Measurements from ENCODE around the gene HTR2A.

HTR2A gene

GRCh38 chr13:46899801-46900200 lies 2.9 kb upstream of the HTR2A start:
- DNase-seq (ENCODE audit: low read depth) = no peak
- TF ChIP-seq CTCF (IDR thresholded peaks at IDR 0.05; ENCODE audit: low read depth, low read length, missing control alignments) = no peak

GRCh38 chr13:46895381-46895780 lies 1.5 kb downstream of the HTR2A start:
- no peak for TF ChIP-seq CTCF (IDR thresholded peaks at IDR 0.05; ENCODE audit: low read depth, low read length, missing control alignments)
- no peak for DNase-seq (ENCODE audit: low read depth)
- no peak overlapping the region for H3K4me3 ChIP-seq (ENCODE audit: low read depth, low read length)

More at GRCh38 chr13:46899801-46900200, 2.9 kb upstream of the HTR2A start:
- H3K4me3 ChIP-seq (ENCODE audit: low read depth, low read length) = no peak overlapping the region

- DNase-seq (ENCODE audit: low read depth) = no peak
- TF ChIP-seq CTCF (IDR thresholded peaks at IDR 0.05; ENCODE audit: low read depth, low read length, missing control alignments) = no peak
- peak overlapping the region; percentile 61; the same call in 1 of the 2 replicates for H3K4me3 ChIP-seq (ENCODE audit: low read depth, low read length)
Measured at GRCh38 chr13:46894568-46894967, 2.3 kb downstream of the HTR2A start.

GRCh38 chr13:46893798-46894560 lies 2.9 kb downstream of the HTR2A start:
- DNase-seq (ENCODE audit: low read depth) = no peak
- TF ChIP-seq CTCF (IDR thresholded peaks at IDR 0.05; ENCODE audit: low read depth, low read length, missing control alignments) = peak; percentile 92
- H3K4me3 ChIP-seq (ENCODE audit: low read depth, low read length) = peak overlapping the region; percentile 61

GRCh38 chr13:46893221-46893740 lies 3.6 kb downstream of the HTR2A start:
- no peak for DNase-seq (ENCODE audit: low read depth)
- TF ChIP-seq CTCF (IDR thresholded peaks at IDR 0.05; ENCODE audit: low read depth, low read length, missing control alignments) = no peak
- H3K4me3 ChIP-seq (ENCODE audit: low read depth, low read length) = no peak overlapping the region; the same call in 1 of the 2 replicates

GRCh38 chr13:46885018-46885417 lies 11.8 kb downstream of the HTR2A start:
- DNase-seq (ENCODE audit: low read depth) = no peak
- H3K4me3 ChIP-seq (ENCODE audit: low read depth, low read length) = no peak overlapping the region
- TF ChIP-seq CTCF (IDR thresholded peaks at IDR 0.05; ENCODE audit: low read depth, low read length, missing control alignments) = no peak

GRCh38 chr13:46884531-46884930 lies 12.3 kb downstream of the HTR2A start:
- DNase-seq (ENCODE audit: low read depth) = no peak
- H3K4me3 ChIP-seq (ENCODE audit: low read depth, low read length) = no peak overlapping the region
- TF ChIP-seq CTCF (IDR thresholded peaks at IDR 0.05; ENCODE audit: low read depth, low read length, missing control alignments) = no peak

All from GM12864 (cell line).